IPS-15b (cell line): ENCODE measurements around the gene FAS.
"Not testable (repeated sequence)": the region's sequence is repeated elsewhere in the genome, so short reads cannot be mapped to it uniquely, and the experiment has no call there.

ENCODE experiments used
- H3K27me3 ChIP-seq: one replicate; pipeline ENCODE4 v1.6.1; 2013; ENCODE audit warnings: low read length; ENCODE audit not compliant: control insufficient read depth, insufficient read depth
- H3K36me3 ChIP-seq: one replicate; pipeline ENCODE4 v1.6.1; 2013; ENCODE audit warnings: low read length; ENCODE audit not compliant: control insufficient read depth, insufficient read depth
- H3K4me1 ChIP-seq: one replicate; pipeline ENCODE4 v1.6.1; 2013; ENCODE audit warnings: mild to moderate bottlenecking, low read length; ENCODE audit not compliant: control insufficient read depth, insufficient read depth
- H3K4me3 ChIP-seq: one replicate; pipeline ENCODE4 v1.5.1; 2013; ENCODE audit warnings: low read depth, low read length
- H3K9ac ChIP-seq: one replicate; pipeline ENCODE4 v1.6.1; 2013; ENCODE audit warnings: low read depth, mild to moderate bottlenecking, low read length
- H3K9me3 ChIP-seq: one replicate; pipeline ENCODE4 v1.6.1; 2013; ENCODE audit warnings: mild to moderate bottlenecking, low read length; ENCODE audit not compliant: control insufficient read depth, insufficient read depth

FAS gene

DNA sequence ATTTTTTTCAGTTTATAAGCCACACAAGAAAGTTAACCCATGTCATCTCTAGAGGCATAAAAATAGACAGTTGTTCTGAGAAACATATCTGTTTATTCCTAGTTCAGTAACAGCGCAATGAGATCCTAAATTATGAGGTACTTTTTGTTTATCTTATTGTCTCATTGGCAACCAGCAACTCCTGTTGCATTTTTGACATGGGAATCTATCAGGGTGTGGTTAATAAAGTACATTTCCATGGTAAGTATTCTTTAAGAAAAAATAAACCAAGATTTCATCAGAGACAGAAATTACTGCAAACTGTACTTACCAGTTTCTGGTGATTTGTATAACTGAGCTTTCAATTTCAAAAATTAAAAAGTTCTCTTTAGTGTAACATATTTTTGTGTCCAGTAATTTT is 9.0 kb downstream of the FAS start:
- Histone ChIP-seq H3K9ac (no peak overlapping the region), H3K4me3 (no peak overlapping the region), H3K36me3 (no peaks in the 10 kb centered on the region), H3K9me3 (no peaks in the 10 kb centered on the region), H3K27me3 (no peaks in the 10 kb centered on the region), H3K4me1 (no peaks in the 10 kb centered on the region)

DNA sequence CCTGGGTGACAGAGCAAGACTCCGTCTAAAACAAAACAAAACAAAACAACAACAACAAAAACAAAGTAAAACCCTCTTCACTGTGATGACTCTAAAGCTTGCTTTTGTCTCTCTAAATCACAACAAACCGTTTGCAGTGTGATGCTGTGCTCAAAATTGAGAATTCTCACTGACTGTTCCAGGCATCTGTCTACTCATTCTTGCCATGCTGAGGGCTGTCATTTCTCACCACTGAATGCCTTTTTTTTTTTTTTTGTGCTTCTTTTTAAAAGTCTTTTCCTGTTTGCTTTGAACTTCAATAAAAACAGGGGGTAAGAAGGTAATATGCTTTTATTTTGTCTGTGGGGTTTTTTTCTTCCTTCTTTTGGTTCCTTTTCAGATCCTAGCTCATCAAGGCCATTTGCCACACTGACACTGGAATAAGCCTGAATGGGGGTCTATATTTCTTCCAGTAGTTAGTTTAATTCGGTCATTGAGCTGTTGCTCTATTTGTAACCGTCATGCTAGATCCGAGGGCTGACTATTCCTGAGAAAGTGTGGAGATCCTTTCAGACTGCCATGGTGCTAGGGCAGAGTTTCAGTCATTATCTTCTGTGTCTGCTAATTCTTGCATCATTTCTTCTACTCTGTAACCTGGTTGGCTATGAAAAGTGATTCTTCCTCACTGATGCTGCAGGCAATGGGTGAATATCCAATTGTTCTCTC is 10.6 kb downstream of the FAS start:
- no peaks in the 10 kb centered on the region for H3K36me3 ChIP-seq
- no peaks in the 10 kb centered on the region for H3K27me3 ChIP-seq
- no peaks in the 10 kb centered on the region for H3K4me1 ChIP-seq
- H3K9ac ChIP-seq = no peak overlapping the region
- no peak overlapping the region for H3K4me3 ChIP-seq
- H3K9me3 ChIP-seq = no peaks in the 10 kb centered on the region

DNA sequence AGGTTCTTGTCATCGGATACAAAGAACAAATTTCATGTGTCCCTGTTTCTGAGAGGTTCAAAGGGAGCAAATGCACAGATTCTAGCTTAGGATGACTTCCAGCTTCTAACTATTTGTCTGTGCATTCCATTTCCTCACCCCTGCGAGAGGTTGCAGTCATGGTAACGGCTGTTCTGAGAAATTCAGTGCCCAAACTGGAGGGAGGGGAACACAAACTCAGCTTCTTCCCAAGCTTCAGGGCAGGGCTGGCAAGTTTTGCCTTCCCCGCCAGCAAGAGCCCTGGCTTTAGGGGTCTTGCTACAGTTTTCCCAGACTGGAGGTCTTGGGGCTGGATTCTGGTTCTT is 11.1 kb downstream of the FAS start:
- Histone ChIP-seq H3K9ac (no peak overlapping the region), H3K27me3 (no peaks in the 10 kb centered on the region)

GRCh38 chr10:89002226-89002978 is 11.8 kb downstream of the FAS start:
- no peak overlapping the region for H3K4me3 ChIP-seq
- H3K27me3 ChIP-seq = no peaks in the 10 kb centered on the region
- H3K9ac ChIP-seq = no peak overlapping the region
- no peaks in the 10 kb centered on the region for H3K36me3 ChIP-seq
- no peaks in the 10 kb centered on the region for H3K9me3 ChIP-seq
- peaks cover 3% of the 10 kb centered on the region for H3K4me1 ChIP-seq

More for the DNA sequence above, 11.1 kb downstream of the FAS start:
- H3K36me3 ChIP-seq = no peaks in the 10 kb centered on the region
- no peaks in the 10 kb centered on the region for H3K4me1 ChIP-seq
- no peaks in the 10 kb centered on the region for H3K9me3 ChIP-seq
- no peak overlapping the region for H3K4me3 ChIP-seq

GRCh38 chr10:89003344-89003743 is 12.7 kb downstream of the FAS start:
- H3K4me3 ChIP-seq = no peak overlapping the region
- H3K9ac ChIP-seq = no peak overlapping the region
- peaks cover 3% of the 10 kb centered on the region for H3K4me1 ChIP-seq
- no peaks in the 10 kb centered on the region for H3K36me3 ChIP-seq
- H3K27me3 ChIP-seq = no peaks in the 10 kb centered on the region
- no peaks in the 10 kb centered on the region for H3K9me3 ChIP-seq

GRCh38 chr10:89007129-89007893 is 16.7 kb downstream of the FAS start:
- Histone ChIP-seq H3K9me3 (no peaks in the 10 kb centered on the region), H3K4me3 (no peak overlapping the region), H3K9ac (no peak overlapping the region), H3K36me3 (no peaks in the 10 kb centered on the region), H3K27me3 (no peaks in the 10 kb centered on the region), H3K4me1 (peaks cover 3% of the 10 kb centered on the region)

DNA sequence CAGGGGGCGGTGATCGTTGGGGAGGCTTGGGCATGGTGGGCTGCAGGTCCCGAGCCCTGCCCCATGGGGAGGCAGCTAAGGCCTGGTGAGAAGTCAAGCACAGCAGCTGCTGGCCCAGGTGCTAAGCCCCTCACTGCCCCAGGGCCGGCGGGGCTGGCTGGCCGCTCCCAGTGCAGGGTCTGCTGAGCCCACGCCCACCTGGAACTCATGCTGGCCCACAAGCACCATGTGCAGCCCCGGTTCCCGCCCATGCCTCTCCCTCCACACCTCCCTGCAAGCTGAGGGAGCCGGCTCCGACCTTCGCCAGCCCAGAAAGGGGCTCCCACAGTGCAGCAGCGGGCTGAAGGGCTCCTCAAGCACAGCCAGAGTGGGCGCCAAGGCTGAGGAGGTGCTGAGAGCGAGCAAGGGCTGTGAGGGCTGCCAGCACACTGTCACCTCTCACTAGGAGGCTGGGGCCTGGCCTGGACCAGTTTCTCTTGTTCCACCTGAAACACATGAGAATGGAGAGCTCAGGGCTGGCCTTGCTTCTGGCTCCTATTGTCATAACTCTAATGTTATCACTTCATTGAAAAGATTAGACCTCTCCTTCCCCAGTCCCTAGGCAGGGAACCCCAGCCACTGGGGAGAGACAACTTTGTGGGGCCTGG is 28.2 kb downstream of the FAS start:
- not testable (repeated sequence) for H3K4me3 ChIP-seq, H3K9me3 ChIP-seq, H3K27me3 ChIP-seq, H3K9ac ChIP-seq, H3K4me1 ChIP-seq, H3K36me3 ChIP-seq

DNA sequence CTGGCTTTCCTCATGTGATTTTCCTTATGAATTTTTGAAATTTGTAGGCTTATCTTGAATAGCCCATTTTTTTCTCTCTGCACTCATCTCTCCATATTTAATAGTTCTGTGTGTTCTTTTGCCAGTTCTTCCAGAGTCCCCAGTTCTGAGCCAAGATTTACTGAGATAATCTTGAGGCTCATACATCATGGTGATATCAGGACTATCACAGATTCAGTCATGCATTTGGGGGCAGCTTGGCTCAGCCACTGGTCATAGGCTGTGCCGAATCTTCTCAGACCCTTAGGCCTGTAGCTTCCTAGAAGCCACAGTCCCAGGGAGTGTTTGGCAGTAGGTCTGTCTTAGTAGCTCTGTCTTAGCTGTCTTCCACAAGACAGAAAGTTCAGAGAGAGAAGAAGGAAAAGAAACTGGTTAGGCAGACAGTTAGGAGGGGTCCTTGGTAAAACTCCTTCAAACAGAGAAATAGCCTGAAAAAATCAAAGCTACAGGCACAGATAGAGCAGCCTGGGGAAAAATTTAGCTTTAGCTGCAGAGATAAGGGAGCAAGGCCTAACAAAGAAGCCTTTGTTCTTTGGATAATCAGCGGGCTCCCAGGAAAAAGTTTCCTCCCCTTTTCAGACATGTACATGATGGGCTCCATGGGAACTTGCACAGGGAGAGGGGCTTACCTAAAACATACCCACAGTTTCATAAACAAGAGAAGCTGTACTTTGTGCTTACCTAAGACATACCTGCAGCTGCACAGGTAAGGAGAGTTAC is 29.1 kb downstream of the FAS start:
- Histone ChIP-seq H3K27me3 (no peaks in the 10 kb centered on the region), H3K9me3 (no peaks in the 10 kb centered on the region), H3K9ac (no peak overlapping the region), H3K4me3 (no peak overlapping the region), H3K36me3 (no peaks in the 10 kb centered on the region), H3K4me1 (no peaks in the 10 kb centered on the region)

DNA sequence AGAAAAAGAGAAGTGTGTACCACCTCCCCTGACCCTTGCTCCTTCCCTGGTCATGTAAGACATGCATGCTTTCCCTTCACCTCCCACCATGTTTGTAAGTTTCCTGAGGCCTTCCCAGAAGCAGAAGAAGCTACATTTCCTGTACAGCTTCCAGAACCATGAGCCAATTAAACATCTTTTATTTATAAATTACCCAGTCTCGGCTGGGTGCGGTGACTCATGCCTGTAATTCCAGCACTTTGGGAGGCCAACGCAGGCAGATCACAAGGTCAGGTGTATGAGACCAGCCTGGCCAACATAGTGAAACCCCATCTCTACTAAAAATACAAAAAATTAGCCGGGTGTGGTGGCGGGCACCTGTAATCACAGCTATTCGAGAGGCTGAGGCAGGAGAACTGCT is 30.9 kb downstream of the FAS start:
- H3K9ac ChIP-seq, H3K4me1 ChIP-seq, H3K9me3 ChIP-seq, H3K36me3 ChIP-seq, H3K27me3 ChIP-seq, H3K4me3 ChIP-seq: not testable (repeated sequence)

GRCh38 chr10:89022734-89023133 is 32.1 kb downstream of the FAS start:
- Histone ChIP-seq H3K4me1 (no peaks in the 10 kb centered on the region), H3K27me3 (no peaks in the 10 kb centered on the region), H3K36me3 (no peaks in the 10 kb centered on the region), H3K9ac (no peak overlapping the region), H3K9me3 (no peaks in the 10 kb centered on the region), H3K4me3 (no peak overlapping the region)

GRCh38 chr10:89025453-89025852 is 34.9 kb downstream of the FAS start:
- no peaks in the 10 kb centered on the region for H3K27me3 ChIP-seq
- no peak overlapping the region for H3K9ac ChIP-seq
- H3K4me1 ChIP-seq = no peaks in the 10 kb centered on the region
- H3K9me3 ChIP-seq = no peaks in the 10 kb centered on the region
- H3K4me3 ChIP-seq = no peak overlapping the region
- no peaks in the 10 kb centered on the region for H3K36me3 ChIP-seq
